Activated gamma-delta T cell treated with anti-CD3 and anti-CD28 coated beads, Interleukin-2, amount 50 U/mL, for 16 hours (primary cell): ENCODE measurements around the gene KRT80.

Experiments
- DNase-seq: peaks from one replicate; pipeline ENCODE4 v3.0.0-alpha.2; 2020; ENCODE audit warnings: low read depth

Gene KRT80

DNA sequence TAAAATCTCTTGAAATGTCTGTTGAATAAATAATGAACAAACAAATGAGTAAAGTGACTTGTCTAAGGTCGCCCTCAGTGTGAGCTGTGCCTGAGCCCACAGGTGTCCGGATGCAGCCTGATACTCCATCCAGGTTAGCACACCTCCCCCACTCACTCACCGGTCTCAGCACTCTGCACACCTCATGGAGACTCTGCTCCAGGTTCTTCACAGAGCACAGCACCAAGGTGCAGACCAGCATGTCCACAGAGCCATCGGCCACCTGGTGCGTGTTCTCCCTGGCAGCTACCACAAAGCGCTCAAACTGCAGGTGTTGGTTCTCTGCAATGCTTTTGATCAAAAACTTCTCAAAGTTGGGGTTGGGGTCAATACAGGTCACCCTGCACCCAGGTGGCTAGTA is 37.1 kb upstream of the KRT80 start:
- no peak for DNase-seq

DNA sequence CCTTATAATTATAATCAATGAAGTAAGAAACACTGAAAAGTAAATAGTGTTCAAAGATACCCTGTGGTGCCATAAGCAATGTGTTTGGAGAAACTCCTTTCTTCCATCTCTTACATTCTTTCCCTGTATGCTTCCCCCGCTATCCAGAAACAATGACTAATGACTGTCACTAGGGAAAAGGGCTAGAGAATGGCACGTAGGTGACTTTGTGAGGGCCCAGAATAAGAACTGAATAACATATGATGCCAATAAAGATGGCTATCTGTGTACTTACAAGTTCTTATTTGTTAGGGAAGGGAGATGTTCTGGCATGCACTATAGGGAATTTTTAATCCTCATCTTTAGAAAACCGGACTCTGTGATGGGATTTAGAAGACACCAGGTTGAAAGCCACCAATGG is 36.6 kb upstream of the KRT80 start:
- no peak for DNase-seq

DNA sequence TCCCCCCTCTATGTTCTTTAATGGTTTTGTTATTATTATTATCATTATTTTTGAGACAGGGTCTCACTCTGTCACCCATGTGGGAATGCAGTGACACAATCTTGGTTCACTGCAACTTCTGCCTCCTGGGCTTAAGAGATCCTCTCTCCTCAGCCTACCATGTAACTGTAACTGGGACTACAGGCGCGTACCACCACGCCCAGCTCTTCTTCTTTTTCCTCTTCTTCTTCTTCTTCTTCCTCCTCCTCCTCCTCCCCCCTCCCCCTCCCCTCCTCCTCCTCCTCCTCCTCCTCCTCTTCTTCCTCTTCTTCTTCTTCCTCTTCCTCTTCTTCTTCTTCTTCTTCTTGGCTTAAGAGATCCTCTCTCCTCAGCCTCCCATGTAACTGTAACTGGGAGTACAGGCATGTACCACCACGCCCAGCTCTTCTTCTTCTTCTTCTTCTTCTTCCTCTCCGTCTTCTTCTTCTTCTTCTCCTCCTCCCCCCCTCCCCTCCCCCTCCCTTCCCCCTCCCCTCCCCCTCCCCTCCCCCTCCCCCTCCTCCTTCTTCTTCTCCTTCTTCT is 35.9 kb upstream of the KRT80 start:
- no peak for DNase-seq

DNA sequence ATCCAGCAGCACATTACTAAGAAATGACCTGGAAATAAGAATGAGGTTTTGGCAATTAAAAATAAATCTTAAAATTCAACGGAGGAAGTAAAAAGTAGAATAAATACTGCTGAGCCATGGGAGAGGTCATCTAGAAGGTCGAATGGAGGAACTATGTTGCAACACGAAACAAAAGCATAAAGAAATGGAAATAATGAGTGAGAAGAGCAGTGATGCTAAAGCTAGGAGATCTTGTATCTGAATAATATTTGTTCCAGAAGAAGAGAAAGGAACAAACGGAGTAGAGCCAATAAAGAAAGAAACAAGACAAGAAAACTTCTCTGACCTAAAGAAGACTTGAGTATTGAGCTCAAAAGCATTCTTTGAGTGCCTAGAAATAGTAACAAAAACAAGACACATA is 34.6 kb upstream of the KRT80 start:
- DNase-seq = no peak

DNA sequence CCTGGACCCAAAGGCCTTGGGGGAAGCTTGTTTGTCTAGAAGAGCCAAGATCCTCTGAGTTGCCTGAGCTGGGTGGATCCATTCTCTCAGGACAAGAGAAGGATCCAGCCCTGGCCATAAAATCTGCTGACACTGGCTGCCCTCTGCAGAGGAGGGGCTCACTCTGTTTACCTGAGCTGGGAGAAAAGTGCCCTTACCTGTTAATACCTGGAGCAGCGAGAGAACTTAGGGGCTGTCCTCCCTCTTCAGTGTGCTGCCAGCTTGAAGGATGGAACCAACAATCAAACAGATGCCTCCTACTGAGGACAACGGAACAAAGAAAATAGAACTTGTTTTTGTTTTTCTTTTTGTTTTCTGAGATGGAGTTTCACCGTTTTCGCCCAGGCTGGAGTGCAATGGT is 33.9 kb upstream of the KRT80 start:
- DNase-seq = no peak

DNA sequence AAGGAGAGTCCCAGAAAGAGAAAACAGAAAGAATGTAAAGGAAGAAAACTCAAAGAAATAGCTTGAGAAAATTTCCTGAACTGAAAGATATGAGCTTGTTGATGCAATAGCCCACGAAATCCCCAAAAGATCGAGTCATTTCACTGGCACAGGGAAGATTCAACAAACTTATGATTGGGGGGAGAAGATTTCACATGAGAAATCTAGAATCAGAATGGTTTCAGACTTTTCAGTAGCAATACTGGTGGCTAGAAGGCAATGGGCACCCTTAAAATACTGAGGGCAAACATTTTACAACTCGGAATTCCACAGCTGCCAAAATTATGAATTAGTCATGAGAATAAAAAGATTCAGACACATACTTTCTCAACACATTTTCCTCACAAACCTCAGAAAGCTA is 32.3 kb upstream of the KRT80 start:
- no peak for DNase-seq

DNA sequence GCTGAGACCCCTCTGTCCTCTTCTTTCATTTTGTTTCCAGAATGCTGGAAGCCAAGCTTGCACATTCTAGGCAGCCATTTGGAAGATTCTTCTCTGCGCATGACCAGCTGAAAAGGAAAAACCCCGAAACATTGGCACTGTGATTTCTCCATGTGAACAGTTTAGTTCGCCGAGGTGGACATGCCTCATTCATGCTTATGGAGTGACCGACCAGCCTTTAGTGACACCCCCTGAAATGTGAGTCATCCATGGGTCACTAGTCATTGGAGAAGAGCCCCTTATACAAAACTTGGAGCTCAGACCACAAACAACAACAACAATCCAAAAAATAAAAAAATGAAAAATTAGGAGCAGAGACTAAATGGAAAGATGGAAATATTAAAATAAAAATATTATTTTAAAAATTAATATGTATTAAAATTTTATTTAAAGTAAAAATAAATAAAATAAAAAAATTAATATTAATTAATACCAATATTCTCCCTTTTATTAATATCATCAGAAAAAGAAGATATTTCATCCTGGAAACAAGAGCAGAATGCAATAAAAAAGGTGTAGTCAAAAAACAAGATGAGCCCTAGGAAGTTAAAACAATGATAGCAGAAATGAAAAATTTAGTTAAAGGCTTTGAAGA is 31.7 kb upstream of the KRT80 start:
- no peak for DNase-seq

DNA sequence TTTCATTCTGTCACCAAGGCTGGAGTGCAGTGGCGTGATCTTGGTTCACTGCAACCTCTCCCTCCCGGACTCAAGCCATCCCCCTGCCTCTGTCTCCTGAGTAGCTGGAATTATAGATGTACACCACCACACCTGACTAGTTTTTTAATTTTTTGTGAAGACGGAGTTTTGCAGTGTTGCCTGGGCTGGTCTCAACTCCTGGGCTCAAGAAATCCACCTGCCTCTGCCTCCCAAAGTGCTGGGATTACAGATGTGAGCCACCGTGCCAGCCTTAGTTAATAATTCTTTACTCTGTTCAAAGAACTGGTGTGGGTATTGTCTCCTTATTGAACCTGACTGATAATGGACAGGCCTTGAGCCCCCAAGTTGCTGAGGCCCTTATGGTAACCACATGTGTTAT is 30.9 kb upstream of the KRT80 start:
- DNase-seq = no peak

DNA sequence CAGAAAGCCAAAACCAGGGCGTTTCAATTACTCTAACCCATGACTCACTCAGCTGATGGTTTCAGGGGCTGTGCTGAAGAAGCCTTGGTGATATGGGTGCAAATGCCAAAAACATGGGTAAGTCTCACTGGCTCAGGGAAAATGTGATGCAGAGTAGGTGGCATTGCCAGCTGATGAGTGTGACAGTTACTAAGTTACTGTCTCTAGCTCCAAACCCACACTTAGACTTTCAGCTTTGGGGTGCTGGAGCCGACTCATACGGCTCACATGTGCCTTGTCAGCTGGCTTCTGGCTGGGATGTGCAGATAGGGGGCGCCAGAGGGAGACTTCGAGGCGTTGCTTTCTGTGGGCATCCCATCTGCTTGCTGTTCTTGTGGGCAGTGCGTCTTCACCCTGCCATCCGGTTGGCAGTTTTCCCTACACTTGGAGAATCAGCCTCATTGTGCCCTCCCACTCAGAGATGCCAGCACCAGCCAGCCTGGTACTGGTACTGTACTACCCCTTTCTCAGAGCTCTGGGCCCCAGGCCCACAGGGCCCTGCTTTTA is 30.2 kb upstream of the KRT80 start:
- no peak for DNase-seq

DNA sequence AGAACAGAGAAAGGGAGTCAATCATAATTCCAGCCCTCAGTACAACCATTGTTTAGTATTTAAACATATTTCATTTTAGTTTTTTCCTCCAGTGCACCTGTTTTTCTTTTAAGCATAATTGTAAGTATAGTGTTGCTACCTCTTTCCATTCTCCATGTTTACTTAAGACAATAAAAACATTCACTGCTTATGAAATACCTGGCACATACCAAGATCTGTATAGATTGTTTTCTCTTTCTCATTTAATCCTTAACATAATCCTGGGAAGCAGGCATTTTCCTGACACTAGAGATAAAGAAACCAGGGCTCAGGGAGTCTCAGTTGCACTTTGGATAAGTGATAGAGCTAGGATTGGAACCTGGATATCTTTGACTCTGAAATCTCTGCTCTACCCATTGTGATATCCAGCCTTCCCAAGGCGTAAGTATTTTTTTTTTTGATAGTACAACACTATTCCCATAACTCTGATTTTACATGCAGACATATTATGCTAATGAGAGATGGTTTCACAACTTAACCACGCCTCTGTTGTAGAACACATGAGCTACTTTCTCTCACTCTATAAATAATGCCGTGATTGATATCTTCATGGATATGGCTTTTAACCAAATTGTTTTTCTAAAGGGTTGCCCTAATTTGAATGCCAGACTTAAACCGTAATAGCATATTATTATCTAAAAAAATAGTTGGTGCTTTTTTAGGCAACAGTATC is 29.4 kb upstream of the KRT80 start:
- no peak for DNase-seq

DNA sequence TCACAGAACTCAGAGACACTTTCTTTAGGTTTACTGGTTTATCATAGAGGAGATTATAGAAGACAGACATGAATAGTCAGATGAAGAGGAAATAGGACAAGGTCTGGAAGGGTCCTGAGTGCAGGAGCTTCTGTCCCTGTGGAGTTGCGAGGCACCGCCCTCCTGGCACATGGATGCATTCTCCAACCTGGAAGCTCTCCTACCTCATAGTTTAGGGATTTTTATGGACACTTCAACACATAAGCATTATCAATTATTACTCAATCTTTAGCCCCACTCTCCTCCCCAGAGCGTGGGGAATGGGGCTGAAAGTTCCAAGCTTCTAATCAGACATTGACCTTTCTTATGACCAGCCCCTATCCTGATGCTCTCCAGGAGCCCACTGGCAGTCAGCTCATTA is 28.7 kb upstream of the KRT80 start:
- no peak for DNase-seq

DNA sequence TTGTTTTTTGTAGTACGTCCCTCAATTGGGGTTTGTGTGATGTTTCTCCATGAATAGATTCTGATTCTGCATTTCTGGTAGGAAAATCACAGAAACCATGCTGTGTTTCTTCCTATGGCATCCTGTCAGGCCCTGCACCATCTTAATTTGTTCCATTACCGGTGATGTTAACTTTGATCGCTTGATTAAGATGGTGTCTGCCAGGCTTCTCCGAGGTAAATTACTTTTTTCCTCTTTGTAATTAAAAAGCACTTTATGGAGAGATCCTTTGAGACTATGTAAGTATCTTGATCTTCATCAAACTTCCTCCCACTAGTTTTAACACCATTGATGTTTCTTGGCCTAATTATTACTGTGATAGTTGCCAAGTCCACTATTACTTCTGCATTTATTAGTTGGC is 26.2 kb upstream of the KRT80 start:
- DNase-seq = no peak

DNA sequence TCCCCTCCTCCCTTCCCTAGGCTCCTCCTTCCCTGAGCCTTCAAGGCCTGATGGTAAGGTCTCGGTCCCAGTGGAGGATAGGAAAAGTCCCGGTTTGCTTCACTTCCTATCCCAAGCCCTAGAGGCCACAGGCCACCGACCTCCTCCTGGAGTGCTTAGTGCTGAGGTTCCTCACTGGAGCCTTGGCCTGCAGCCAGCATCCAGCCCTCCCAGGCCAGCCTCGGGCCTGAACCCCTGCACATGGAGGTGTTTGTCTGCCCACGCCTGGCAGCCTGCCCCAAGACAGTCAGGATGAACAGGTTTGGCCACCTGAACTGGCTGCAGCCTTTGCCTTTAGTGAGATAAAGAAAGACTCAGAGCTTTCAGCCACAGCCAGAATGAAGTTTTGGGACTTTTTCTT is 25.4 kb upstream of the KRT80 start:
- DNase-seq = no peak

DNA sequence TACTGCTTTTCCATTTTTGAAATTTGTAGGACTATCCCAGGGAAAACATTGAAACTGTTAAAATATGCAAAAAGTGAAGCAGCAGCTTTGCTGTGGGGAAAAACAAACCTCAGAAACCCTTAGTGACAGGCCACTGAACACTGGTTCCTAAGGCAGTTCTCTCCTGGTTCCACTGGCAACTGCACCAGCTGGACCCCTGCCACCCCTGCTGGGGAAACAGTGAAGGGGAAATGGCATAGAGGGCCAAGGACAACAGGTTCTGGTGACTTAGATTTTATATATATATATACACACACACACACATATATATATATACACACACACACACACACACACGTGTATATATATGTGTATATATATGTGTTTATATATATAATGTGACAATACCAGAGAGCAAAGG is 25.0 kb upstream of the KRT80 start:
- no peak for DNase-seq

DNA sequence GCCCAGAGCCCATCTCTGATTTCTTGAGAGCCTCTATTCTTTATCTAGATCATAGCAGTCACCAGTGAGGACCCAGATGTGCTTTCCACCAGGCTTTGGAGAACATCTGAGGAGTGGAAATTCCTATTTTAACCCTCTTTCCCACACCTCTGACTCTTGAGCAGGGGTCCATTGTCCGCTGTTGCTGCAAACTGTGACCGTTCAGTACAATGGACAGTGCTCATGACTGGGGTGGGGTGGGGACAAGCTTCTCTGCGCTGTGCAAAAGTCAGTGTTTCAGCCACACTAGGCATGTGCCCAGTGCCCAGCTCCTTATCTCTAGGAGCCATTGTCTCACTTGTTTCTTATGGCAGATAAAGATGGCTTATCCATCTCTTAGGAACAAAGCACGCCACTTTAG is 24.3 kb upstream of the KRT80 start:
- DNase-seq = no peak

DNA sequence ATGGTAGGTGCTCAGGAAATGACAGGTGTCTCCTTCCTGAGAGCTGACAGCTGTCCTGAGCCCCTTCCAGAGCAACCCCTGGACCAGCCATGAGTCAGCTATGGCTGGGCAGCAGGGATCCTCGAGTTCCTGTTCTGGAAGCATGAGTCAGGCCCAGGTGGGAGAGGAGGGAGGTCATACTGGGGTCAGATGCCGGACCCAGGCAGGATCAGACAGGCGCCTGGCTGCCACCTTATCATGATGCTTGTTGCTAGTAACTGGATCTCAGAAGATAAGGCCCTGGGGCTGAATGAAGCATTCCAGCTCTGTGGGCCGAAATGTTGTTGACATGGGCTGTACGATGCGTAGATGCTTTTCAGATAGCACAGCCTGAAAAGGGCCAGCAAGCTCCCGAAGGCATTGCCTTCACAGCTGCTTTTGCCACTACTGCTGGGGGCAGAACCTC is 23.8 kb upstream of the KRT80 start:
- no peak for DNase-seq

DNA sequence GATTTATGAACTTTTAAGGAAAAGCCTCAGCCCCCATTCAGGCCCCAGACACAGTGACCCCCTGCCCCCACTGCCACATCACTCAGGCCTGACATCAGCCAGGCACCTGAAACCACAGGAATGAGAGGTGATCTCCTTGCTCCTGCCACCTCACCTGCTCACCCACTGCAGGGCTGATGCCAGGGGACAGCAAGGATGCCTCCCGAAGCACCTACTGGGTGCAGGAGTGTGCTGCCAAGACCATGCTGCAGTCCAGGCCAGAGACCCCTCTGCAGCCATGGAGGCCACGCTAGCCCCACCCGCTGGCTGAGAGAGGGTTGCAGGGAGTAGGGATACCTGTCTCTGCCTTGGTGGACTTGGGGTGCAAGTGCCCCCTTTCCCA is 22.6 kb upstream of the KRT80 start:
- no peak for DNase-seq

DNA sequence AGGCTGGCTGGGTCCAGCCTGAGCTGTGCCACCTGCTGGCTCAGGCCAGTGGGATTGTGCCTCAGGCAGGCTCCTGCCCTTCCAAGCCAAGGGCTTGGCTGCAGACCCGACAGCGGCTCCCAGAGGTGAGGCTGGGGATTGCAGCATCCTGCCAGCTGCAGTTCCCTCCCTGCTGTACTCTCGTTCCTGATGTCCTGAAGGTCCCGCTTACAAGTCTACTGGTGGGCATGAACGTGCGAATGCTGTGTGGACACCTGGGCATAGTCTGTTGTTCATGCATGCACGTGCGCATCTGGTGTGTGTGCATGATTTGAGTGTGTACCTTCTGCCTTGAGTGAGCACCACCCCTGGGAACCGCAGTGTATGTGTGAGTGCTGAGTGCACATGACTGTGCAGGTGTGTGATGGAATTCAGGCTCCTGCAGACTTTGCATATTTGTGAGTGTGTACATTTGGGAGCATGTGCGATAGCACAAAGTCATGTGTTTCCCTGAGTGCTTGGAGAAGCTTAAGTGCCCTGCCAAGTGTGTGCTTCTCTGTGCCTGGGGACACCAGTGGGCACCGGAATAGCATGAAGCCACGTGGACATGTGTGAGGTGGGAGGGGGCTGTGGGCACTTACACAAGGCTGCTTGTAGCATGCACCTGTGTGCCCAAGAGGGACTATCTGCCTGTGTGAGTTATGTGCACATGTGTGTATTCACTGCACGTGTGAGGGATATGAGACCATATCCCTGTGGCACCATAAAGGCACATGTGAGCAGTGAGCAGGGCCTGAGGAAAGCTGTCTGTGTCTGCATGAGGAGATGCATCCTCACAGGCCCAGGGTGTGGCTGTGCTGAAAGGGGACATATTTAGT is 22.0 kb upstream of the KRT80 start:
- no peak for DNase-seq

DNA sequence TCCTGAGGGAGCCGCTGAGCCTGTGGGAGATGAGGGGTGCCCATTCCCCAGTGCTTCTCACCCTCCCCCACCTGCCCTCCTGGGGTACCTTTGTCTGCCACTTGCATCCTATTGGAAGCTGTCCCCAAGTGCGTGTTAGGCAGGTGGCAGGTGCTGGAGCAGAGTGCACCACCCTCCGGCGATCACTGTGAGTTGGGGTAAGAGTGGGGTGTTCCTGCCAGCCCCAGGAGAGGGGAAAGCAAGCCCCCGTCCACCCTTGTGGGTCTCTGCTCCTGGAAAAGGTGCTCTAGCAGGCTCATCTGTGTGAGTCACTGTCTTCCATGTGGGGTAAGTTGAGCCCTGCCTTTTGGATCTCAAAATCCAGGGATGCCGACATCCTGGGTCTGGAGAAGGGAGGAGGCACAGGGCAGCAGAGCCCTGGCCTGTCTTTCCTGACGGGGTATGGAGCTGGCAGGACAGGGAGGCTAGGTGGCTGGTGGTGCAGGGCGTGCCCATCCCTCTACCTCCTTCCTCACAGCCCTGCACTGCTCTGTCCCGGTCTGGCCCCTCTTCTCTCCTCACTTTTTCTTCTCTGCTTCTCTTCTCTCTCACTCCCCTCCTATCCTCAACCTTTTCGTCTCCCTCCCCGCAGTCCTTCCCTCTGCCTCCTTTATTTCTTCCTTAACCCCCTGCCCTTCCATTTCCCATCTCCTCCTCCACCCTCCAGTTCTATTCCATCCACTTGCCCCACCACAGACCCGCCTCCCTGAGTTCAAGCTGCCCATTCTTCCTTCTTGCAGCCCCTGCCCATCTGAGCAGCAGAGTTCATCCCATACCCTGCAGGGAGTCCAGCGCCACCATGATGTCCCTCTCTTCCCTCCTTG is 21.1 kb upstream of the KRT80 start:
- DNase-seq = no peak

DNA sequence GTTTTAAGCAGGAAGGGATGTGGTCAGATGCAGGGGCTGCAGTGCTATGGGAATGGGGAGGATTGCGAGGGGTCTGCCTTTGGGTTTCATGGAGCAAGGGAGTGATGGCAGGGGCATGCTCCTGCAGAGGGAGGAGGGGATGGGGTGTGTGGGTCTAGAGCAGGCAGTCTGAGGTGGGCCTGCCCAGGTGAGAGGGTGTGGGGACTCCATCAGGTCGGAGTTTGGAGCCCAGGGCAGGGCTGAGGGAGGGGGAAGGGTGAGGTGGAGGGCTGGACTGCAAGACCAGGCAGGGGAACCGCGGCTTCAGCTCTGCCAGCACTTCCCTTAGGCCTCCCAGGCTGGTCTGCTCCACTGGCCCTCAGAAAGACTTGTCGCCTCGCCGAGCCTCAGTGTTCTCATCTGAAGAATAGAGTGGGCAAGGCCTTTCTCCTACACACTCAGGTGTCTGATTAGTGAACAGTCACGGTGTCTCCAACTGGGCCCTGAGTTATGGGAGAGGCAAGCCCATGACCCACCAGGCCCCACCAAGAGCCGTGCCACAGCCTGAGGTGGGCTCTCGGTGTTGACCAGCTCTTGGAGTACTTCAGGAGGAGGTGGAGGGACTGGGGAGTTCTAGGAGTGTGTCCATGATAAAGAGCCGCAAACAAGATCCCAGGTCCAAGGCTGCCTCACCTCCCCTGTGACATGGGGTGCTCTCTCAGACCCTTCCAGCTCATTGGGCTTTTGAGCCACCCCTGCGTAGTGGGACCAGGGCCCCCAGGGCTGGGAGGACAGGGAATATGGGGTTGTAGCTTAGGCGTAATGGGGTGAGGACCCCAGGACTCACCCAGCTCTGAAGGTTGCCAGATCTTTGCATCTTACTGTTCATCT is 20.1 kb upstream of the KRT80 start:
- DNase-seq = no peak
